Tibial nerve (tissue), 4 donors: Measurements from ENCODE around the gene FAM162B. TPM values are rescaled to one million over a fixed set of nuclear protein-coding genes. Genes with fewer than 3 reads are reported as not detected.

Experiments used
- DNase-seq, 2 donors: peaks; one replicate each; pipeline ENCODE4 v3.0.0-alpha.2; 2019; ENCODE audit warnings: low spot score in 2 of 2
- H3K27ac ChIP-seq, 4 donors: fragments of 200-600 bp; sonication (generic) in 3 of 4; one replicate each; pipeline ENCODE4 v1.5.1; 2017 to 2019; ENCODE audit warnings: mild to moderate bottlenecking in 1 of 4
- H3K27me3 ChIP-seq, 2 donors: fragments of 200-600 bp; sonication (generic) in 1 of 2; one replicate each; pipeline versions ENCODE4 v1.5.1 to v1.6.0; 2017 to 2019
- H3K36me3 ChIP-seq, 3 donors: fragments of 200-600 bp; sonication (generic); one replicate each; pipeline ENCODE4 v1.5.1; 2018 to 2019
- H3K4me1 ChIP-seq, 4 donors: fragments of 200-600 bp; sonication (generic) in 3 of 4; one replicate each; pipeline ENCODE4 v1.5.1; 2017 to 2019
- H3K4me3 ChIP-seq, 4 donors: fragments of 200-600 bp; sonication (generic) in 3 of 4; one replicate each; pipeline ENCODE4 v1.5.1; 2017 to 2019; ENCODE audit warnings: mild to moderate bottlenecking in 1 of 4, moderate library complexity in 1 of 4
- H3K9me3 ChIP-seq, 4 donors: fragments of 200-600 bp; sonication (generic) in 3 of 4; one replicate each; pipeline ENCODE4 v1.5.1; 2017 to 2019
- EP300 ChIP-seq, 2 donors: sonication (generic); formaldehyde crosslinking; IDR thresholded peaks; one replicate each; pipeline ENCODE4 v1.6.1; 2017; ENCODE audit warnings: antibody characterized with exemption in 2 of 2, mild to moderate bottlenecking in 1 of 2
- POLR2A ChIP-seq, 2 donors: fragments of 450-650 bp; IDR thresholded peaks; one replicate each; pipeline ENCODE4 v1.6.1; 2017; ENCODE audit warnings: antibody characterized with exemption in 2 of 2, mild to moderate bottlenecking in 2 of 2, moderate library complexity in 2 of 2
- WGBS, 2 donors: methylation state at CpG; one replicate each; pipeline ENCODE4 v1.1.5; 2018; 5-methylcytosine and 5-hydroxymethylcytosine counted together
- total RNA-seq, 4 donors: library from RNA; depleted of rRNA; stranded (reverse); fragments of >200 nt; gene quantifications; one replicate each; pipeline ENCODE4 v1.1.0, GENCODE V29; 2016
- TF ChIP-seq, protein P1 (sequence below), 5 experiments: fragments of 200-600 bp in 3 of 5; fragments of 450-650 bp in 2 of 5; sonication (generic) in 3 of 5; IDR thresholded peaks; one replicate each; pipeline ENCODE4 v1.5.1; 2016 to 2019; ENCODE audit warnings: antibody characterized with exemption in 5 of 5, mild to moderate bottlenecking in 3 of 5, moderate library complexity in 2 of 5

FAM162B gene
- total RNA-seq, 4 donors from 2014 or later = 6.7 to 26.7 (median 14.3) TPM

- no peak for DNase-seq
- 41 to 55% methylated on average over 2 of the region's 2 CpGs for WGBS, 2 donors
- TF ChIP-seq POLR2A (IDR thresholded peaks at IDR 0.05) (no peak), EP300 (IDR thresholded peaks at IDR 0.05) (no peak)
- TF ChIP-seq, protein P1, sequence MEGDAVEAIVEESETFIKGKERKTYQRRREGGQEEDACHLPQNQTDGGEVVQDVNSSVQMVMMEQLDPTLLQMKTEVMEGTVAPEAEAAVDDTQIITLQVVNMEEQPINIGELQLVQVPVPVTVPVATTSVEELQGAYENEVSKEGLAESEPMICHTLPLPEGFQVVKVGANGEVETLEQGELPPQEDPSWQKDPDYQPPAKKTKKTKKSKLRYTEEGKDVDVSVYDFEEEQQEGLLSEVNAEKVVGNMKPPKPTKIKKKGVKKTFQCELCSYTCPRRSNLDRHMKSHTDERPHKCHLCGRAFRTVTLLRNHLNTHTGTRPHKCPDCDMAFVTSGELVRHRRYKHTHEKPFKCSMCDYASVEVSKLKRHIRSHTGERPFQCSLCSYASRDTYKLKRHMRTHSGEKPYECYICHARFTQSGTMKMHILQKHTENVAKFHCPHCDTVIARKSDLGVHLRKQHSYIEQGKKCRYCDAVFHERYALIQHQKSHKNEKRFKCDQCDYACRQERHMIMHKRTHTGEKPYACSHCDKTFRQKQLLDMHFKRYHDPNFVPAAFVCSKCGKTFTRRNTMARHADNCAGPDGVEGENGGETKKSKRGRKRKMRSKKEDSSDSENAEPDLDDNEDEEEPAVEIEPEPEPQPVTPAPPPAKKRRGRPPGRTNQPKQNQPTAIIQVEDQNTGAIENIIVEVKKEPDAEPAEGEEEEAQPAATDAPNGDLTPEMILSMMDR (IDR thresholded peaks at IDR 0.05) = no peak
- Histone ChIP-seq H3K4me1 (peaks cover 0 to 38% (median 0%) of the 10 kb centered on the region in 4 donors), H3K27ac (no peak overlapping the region), H3K9me3 (no peaks in the 10 kb centered on the region), H3K27me3 (peaks cover 0 to 19% of the 10 kb centered on the region in 2 donors), H3K36me3 (no peaks in the 10 kb centered on the region), H3K4me3 (no peak overlapping the region)
These were observed 2.2 kb upstream of the FAM162B start for GRCh38 chr6:116767715-116768114.

- no peak for TF ChIP-seq EP300 (IDR thresholded peaks at IDR 0.05)
- TF ChIP-seq, protein P1 (IDR thresholded peaks at IDR 0.05) = no peak
- TF ChIP-seq POLR2A (IDR thresholded peaks at IDR 0.05) = no peak
- no peaks in the 10 kb centered on the region for H3K9me3 ChIP-seq
- peaks cover 0 to 22% of the 10 kb centered on the region in 2 donors for H3K27me3 ChIP-seq
- 77 to 78% methylated on average over 5 of the region's 5 CpGs for WGBS, 2 donors
- no peak overlapping the region for H3K4me3 ChIP-seq
- DNase-seq = no peak
- H3K36me3 ChIP-seq = no peaks in the 10 kb centered on the region
- H3K4me1 ChIP-seq = peaks cover 0 to 38% (median 0%) of the 10 kb centered on the region in 4 donors
- no peak overlapping the region for H3K27ac ChIP-seq
These were observed 1.1 kb upstream of the FAM162B start for GRCh38 chr6:116766506-116767176.

GRCh38 chr6:116764629-116764960 lies 924 bp downstream of the FAM162B start:
- peaks cover 0 to 38% (median 0%) of the 10 kb centered on the region in 4 donors for H3K4me1 ChIP-seq
- WGBS, 2 donors = 27 to 33% methylated on average over 19 of the region's 19 CpGs
- H3K9me3 ChIP-seq = no peaks in the 10 kb centered on the region
- H3K27me3 ChIP-seq = peaks cover 0 to 22% of the 10 kb centered on the region in 2 donors
- TF ChIP-seq, protein P1 (IDR thresholded peaks at IDR 0.05) = no peak
- TF ChIP-seq EP300 (IDR thresholded peaks at IDR 0.05) = no peak
- TF ChIP-seq POLR2A (IDR thresholded peaks at IDR 0.05) = no peak
- H3K36me3 ChIP-seq = no peaks in the 10 kb centered on the region
- no peak for DNase-seq
- peak overlapping the region in 1 of 4 donors; percentile 65 for H3K27ac ChIP-seq
- H3K4me3 ChIP-seq = peak overlapping the region; percentile 38 to 64 (median 42)

DNA sequence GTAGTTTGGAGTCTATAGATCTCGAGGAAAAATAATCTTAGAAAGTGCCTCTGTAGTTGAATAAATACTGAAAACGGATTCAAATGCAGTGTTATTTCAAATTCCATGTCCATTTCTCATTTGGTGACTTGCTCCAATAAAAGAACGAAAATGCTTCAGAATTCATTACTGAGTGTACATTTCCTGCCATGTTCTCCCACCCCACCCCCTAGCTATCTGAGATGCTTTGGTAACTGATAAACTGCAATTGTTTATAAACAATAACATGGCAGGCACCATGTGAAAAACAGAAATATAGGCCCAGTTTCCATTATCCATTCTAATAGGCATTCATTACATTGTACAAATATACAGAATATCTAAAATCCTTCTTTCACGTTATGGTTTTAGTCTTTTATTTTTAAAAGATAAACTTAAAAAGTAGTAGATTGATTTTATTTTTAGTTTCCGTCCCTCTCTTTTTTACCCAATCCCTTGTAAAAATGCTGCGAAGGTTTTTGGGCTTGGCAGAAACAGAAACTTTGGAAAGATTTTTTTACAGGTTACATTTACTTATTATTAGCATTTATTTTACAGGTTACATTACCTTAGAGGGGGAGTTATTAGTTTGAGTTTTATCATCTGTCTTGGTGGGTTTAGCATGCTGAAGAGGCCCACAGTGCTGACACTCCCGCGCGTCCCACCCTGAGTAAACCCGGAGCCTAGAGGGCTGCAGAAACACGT lies 1.5 kb downstream of the FAM162B start:
- no peak for DNase-seq
- Histone ChIP-seq H3K4me1 (peaks cover 0 to 38% (median 0%) of the 10 kb centered on the region in 4 donors), H3K27ac (peak overlapping the region in 1 of 4 donors; percentile 65), H3K36me3 (no peaks in the 10 kb centered on the region), H3K4me3 (peak overlapping the region in 3 of 4 donors; percentile 40 to 64 (median 44)), H3K27me3 (peaks cover 0 to 22% of the 10 kb centered on the region in 2 donors), H3K9me3 (no peaks in the 10 kb centered on the region)
- 70 to 79% methylated on average over 11 of the region's 11 CpGs for WGBS, 2 donors
- TF ChIP-seq, protein P1 (IDR thresholded peaks at IDR 0.05) = no peak
- TF ChIP-seq POLR2A (IDR thresholded peaks at IDR 0.05) (no peak), EP300 (IDR thresholded peaks at IDR 0.05) (no peak)

GRCh38 chr6:116763048-116763447 lies 2.5 kb downstream of the FAM162B start:
- TF ChIP-seq, protein P1 (IDR thresholded peaks at IDR 0.05) = no peak
- TF ChIP-seq EP300 (IDR thresholded peaks at IDR 0.05) = no peak
- no peak for TF ChIP-seq POLR2A (IDR thresholded peaks at IDR 0.05)
- H3K36me3 ChIP-seq = no peaks in the 10 kb centered on the region
- H3K27ac ChIP-seq = no peak overlapping the region
- DNase-seq = no peak
- no peaks in the 10 kb centered on the region for H3K9me3 ChIP-seq
- no peak overlapping the region for H3K4me3 ChIP-seq
- peaks cover 0 to 34% (median 0%) of the 10 kb centered on the region in 4 donors for H3K4me1 ChIP-seq
- peaks cover 0 to 22% of the 10 kb centered on the region in 2 donors for H3K27me3 ChIP-seq
